CD1c-positive myeloid dendritic cell (primary cell): Measurements from ENCODE around the gene CORO2B.
A peak's percentile ranks its signal among the peaks of the same experiment; 100 is the strongest.

Experiments used
- DNase-seq: peaks from one replicate; pipeline ENCODE4 v3.0.0-alpha.2; 2016; ENCODE audit errors: extremely low spot score

Gene CORO2B

DNA sequence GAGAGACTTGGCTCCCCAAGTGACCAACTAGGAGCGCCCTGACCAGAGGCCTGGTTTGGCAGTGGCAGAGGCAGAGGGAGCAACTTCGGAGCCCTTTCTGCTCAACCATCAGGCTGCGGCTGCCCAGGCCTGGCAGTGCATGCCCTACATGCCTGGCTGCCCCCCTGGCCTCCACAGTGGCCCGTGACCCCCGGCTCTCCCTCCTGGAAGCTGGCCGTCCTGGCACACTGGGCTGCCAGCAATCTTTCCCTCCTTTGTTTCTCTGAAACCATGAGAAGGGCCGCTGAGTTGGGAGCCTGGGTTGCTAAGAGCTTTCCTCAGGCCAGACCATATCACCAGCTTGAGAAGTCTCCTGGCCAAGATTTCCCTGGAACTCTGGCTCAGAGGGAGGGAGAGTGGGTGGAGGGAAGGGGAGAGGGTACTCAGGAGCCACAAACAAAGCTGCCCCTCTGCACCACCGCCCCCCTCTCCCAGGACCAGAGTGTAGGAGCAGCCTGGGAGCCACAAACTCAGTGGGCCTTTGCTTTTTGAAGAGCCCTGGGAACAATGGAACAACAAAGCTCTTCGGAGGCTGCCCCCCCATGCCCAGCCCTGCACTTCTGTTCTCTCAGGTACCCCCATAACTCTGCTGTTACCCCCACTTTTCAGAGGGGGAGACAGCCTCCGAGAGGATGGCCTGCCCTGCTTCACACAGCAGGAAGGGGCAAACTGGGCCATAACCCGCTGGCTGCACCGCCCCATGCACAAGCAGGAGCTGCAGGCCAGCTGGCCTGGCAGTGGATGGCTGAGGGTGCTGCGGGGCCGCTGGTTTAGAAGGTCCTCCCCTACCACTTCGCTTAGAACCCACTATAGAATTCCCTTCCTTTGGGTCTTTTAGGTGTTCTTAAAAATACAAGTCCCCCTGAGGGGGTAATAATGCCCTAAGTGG, 11.3 kb downstream of the CORO2B start:
- DNase-seq, result no peak

DNA sequence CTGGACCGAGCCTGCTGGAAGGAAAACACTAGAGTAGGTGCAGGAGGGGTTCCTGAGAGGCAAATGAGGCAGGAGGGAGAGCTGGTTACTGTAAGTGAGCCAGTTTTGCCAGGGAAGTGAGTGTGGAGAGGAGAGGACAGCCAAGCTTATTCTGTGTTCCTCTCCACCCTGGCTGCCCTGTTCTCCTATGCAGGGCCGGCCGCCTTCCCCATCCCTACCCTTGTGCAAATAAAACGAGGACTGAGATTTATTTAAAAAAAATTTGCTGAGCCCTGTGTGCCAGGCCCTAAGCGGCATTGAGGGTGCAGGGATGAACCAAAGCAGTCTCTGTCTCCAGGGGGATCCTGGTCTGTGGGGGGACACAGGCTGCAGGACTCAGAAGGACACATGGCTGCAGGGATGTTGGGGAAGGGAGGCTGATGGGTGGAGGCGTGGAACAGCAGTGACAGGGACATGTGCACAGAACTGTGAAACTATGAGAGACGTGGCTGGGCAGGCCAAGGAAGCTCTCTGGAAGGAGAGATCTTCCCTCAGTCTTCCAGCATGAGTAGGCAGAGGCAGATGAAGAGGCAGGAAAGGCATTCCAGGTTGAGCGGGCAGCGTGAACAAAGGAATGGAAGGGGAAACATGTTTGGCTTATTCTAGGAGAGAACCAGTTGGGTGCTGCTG, 12.1 kb downstream of the CORO2B start:
- DNase-seq, result no peak

DNA sequence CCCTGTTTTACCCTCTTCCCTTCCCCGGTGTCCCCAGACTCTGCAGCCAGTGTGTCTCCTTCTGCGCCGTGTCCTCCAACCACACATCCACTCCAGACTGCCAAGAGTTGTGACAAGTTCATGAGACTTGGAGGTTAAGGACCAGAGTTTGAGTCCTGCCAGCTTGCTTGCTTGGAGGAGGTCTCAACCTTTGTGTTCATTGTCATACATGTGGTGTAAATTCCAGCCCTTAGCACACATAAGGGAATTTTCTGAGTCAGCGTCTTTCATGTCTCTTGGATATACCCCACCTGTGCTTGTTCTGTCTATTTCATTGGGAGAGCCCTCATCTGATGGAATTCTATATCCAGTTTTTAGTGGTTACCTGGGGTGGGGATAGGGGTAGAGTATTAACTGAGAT, 13.3 kb downstream of the CORO2B start:
- DNase-seq, result no peak

DNA sequence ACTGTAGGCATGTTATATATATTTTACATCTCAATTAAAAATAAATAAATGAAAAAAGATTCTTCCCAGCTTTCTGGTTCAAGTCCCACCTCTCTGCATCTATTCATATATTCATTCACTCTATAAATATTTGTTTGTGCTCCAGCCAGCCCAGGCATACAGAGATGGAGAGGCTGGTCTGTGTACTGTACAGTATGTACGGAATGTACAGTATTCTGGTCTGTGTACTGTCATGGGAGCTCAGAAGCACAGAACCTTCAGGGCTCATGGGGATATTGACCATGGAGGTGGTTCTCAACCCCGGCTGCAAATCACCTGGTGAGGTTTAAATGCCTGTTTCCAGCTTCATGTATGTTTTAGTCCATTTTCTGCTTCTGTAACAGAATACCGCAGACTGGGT, 13.8 kb downstream of the CORO2B start:
- DNase-seq, result no peak

DNA sequence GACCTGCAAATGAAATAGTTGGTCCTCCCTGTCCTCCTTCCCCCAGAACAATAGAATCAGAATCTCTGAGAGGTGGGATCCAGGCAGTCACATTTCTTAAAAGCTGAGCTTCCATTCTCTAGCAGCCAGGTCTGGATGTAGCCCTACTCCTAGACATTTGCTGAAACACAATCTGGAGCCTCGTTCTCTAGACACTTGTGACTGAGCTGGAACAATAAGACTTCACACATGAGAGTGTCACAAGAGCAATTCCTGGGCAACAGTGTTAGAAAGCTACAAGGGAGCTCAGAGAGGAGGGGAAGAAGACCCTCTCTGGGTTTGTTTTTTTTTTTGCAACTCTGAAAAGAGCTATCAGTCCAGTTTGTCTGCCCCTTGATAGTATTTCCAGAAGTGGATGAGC, 14.5 kb downstream of the CORO2B start:
- no peak for DNase-seq

DNA sequence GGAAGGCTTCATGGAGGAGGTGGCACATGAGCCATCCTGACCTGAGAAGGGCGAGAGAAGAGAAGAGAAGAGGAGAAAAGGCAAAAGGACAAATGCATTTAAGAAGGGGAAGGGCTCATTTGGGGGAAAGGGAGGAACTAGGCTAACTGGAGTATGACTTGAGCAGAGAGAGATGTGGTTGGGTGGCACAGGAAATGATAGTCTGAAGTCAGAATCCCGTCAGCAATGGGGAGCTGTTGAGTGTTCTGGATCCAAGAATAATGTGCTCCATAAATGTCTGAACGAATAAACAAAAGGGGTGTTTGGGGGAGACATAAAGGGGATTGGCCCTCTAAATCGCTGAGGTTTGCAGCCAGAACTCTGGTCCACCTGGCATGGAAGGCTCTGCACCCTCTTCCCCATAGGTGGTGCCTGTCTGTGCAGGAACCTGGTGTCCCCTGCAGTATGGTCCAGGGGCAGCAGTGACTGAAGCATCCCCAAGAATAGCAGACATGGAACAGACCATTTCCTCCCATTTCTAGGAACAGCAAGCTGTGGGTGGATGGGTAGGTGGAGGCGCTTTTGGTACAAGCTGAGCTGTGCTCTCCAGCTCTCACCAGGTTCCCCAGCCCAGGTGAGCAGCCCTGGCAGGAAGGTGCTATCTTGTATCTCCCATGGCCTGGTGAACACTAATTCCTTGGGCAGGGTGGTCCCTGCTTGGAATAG, 15.2 kb downstream of the CORO2B start:
- no peak for DNase-seq

DNA sequence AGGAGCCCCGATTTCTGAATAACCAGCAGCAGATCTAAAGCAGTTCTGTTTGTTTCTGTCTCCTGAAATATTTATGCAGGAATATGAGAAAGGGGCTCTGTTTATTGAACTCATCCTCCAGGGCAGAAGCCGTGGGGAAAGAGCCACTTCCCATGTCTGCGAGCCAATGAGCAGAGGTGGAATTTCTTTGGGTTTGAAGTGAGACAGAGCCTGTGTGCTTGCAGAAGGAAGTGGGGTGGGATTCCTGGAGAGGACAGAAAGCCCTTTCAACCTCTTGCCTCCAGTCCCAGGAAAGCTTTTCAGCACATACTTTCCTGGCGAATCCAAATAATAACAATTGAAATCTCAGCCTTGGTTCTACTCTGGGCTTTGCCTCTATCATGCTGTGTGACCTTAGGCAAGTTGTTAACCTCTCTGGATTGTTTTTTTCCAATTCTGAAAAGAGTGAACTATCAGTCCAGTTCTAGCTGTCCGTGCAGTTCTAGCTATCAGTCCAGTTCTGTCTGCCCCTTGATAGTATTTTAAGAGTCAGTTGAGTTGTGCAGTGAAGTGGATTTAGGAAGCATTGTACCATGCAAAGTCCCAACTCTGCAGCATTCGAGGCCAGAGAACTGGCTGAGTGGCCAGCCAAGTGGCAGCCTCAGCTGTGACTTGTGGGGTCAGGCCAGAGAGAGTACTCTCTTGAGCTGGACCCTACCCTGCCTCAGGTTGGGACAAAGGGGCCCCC, 15.9 kb downstream of the CORO2B start:
- no peak for DNase-seq

DNA sequence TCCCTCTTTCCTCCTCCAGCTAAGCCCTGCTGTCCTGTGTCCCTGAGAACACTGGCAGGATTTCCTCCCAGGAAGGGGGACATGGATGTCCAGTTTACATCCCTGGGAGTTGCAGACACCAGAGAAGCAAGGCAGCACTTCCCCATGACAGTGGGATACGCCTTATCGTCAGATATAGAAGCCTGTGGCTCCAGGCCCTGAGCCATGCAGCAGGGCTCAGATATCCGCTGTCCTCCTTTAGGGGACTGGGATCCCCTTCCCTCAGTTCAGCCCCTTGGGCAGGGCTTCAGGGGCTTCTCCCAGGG, 16.4 kb downstream of the CORO2B start:
- DNase-seq, result no peak

DNA sequence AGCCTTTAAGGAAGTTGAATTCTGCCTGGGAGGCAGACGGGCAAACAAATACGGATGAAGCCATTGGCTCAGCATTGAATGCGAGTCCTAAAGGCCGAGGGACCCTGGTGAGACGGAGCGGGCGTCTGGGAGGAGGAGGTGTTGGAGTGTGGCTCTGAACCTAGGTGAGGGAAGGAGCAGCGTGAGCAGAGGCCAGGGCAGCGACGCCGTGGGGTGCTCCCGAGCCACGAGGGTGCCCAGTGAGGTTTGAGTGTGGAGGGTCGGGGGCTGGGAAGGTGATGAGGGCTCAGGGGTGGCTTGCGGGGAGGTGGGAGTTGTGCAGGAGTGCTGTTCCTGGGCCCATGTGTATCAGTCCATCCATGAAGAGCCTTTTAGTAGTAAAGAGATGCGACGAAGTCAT, 17.0 kb downstream of the CORO2B start:
- DNase-seq, result no peak

DNA sequence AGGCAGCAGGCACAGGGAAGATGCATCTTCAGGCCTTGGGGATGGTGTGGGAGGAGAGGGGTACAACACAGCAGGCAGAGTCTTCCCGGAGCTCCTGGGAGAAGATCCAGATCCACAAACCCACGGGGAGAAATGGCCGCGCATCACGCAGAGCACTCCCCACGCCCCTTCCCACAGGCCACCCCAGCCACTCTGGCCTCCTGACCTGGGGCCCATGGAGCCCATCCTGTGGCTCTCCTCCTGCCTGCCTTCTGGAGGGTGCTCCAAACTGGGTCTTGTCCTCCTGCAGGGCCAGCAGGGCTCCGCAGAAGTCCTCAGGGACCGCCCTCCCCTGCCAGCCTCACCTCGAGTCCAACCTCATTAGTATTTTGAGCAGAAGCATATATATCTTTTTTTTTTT, 17.9 kb downstream of the CORO2B start:
- no peak for DNase-seq

DNA sequence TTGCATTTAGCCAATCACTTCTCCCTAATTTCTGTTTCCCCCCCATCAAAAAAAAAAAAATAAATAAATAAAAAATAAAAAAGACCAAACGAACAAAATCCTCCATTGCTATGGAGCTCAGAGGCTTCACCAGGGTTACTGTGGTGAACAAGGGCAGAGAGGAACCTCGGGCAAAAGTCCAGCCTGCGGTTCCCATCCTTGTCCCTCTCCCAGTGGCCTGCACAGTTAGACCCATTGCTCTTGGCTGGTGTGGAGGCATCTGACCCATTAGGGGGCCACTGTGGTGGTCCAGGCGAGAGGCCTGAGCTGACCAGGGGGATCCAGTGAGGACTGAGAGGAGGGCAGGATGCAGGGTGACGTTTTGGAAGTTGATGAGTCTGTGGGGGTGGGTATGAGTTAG, 18.8 kb downstream of the CORO2B start:
- DNase-seq, result no peak

DNA sequence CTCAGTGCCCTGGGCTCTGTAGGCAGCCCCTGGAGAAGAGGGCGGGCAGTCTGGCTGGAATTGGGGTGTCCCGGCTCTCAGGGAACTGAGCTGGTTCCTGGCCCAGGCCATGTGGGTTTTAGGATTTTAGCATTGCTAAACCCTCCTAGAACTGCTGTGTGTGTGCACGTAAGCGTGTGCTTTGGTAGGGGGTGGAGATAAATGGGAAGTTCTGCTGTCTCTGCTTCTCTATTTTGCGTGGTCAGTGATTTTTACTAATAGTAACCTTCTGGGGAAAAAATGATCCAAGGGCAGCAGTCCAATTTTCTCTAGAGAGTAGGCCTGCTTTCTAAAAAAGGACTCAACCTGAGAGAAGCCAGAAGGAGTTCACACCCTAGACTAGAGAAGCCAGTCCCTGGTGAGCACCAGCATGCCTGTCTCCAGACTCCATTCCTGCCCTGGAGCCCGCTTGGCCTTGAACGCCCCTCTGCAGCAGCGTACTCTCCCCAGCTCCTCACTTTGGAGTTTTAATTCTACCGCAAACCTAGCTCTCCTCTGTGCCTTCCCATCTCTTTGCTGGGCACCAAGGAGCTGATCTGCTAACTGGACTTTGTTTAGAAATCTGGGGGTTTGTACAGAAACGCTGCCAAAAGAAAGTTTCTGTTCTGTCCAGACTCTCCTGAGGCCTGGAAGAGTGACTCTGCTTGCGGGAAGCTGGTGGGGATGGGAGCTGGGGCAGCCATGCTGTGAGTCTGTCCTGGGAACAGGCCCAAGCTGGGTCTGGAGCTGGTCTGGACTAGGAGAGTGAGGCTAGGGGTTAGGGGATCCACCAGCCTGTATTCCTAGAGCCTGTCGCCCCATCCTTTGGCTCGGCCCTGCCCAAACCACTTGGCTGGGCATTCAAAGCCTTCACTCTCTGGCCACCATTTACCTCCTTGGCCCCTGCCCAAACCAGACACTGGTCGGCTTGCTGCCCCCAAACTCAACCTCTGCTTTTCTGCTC, 19.7 kb downstream of the CORO2B start:
- peak; percentile 54 for DNase-seq

DNA sequence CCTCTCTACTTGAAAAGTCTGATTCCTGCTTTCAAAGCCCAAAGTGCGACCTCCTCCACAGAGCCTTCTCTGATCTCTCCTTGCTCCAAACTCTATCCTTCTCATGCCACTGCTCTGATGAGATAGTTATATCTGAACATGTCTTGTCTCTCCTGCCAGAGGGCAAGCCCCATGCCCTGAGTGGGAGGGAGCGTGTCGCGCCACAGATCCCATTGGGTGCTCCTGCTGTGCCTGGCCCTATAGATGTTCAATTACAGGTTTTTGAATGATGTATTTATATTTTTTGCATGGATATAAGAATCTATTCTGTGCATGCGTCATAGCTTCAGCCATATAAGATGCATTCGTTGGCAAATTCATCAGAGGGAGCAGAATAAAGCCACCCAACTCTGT, 20.4 kb downstream of the CORO2B start:
- no peak for DNase-seq

DNA sequence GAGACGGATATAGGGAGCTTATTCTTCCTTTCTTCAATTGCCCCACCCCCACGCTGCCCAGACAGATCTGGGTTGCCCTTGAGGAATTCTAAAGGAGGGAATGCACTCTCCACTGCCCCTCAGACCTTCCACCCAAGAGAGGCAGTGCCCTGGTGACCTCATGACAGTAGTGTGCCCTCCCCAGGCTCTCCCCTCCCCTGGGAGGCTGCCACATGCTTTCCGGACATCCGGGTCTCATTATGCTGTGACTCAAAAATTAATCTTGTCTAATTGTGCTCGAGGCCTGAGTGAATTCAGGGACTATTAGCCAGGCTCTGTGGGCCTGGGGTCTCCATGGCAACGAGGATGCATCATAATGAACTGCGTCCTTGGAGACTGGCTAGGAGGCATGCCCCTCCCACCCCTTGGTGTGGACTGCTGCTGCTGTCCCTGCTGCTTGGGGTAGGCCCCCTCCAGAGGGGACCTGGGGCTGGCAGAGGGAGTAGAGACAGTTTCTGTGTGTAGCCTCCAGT, 20.8 kb downstream of the CORO2B start:
- no peak for DNase-seq

DNA sequence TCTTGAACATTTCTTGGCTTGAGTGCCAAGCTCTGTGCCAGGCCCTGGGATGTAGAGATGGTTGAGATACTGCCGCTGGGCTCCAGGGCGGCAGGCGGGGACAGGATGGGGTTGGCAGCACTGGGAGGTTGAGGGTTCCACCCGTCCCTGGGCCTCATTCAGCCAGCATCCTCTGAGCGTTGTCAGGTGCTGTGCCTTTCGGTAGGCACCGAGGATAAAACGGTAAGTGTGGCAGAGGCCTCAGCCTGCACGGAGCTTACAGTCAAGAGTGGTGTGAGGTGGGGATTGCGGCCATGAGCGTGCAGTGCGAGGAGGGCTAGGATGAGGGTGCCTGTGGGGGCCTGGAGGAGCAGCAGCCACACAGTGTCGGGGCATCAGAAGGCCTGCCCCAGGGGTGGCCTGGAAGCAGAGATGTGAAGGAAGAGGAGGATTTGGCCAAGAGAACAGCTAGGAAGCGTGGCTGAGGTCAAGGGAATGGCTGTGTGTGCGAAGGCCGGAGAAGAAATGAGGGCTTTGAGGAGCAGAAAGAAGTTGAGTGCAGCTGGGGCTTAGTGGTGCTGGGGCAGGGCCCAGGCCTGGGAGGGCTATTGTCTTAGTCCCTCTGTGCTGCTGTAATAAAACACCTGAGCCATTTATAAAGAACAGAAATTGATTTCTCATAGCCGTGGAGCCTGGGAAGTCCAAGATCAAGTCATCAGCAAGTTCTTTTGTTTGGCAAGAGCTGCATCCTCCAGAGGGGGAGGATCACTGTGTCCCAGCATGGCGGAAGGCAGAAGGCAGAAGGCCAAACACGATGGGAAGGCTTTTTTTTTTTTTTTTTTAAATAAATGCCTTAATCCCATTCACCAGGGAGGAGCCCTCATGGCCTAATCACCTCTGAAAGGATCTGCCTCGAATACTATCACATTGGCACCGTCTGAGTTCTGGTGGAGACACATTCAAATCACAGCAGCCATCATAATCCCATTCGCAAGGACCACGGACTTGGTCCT, 22.7 kb downstream of the CORO2B start:
- no peak for DNase-seq

DNA sequence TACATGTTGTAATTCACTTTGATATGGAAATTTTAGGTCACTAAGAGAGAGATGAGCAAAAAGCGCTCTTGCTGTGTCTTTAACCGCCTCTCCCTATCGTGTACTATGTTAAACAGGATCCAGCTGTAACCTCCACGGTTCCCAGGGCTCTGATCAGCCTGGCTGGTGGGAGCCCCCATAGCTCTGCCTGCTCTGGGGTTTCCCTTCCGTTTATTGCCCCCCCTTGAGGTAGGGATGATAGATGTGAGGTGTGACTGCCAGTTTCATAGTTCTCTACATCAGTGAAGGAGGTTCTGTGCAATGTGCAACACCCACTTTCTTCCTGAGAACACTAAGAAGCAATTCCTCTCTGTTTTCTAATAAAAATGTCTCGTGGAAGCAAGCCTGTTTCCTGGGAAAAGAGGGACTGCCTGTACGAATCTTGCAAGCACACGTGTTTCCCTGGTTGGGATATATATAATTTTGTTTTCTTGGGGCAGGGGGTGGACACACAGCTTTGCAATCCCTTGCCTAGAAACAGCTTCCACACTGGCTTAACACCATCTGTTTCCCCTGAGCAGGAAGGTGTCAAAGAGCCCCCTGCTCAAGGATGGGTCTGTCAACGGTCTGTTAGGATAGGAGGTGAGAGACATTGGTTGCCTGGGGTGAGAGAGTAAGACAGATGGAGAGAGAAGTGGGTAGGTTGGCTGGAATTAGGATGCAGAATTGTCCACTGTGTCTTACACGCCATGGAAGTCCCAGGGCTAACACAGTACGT, 23.8 kb downstream of the CORO2B start:
- DNase-seq, result no peak

DNA sequence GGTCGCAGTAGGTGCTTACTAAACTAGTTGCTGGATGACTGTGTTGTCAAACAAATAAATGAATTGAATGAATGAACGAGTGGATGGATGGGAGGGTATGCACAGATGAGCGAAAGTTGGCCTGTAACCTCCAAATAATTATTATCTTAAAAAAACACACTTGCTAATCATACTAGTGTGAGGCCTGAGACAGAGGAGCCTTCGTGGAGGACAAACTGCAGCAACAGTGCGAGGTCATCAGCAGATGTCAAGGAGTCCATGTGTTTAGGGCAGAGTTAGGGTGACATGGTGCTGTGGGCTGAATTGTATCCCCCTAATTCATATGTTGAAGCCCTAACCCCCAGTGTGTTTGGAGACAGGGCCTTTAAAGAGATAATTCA, 24.4 kb downstream of the CORO2B start:
- no peak for DNase-seq

DNA sequence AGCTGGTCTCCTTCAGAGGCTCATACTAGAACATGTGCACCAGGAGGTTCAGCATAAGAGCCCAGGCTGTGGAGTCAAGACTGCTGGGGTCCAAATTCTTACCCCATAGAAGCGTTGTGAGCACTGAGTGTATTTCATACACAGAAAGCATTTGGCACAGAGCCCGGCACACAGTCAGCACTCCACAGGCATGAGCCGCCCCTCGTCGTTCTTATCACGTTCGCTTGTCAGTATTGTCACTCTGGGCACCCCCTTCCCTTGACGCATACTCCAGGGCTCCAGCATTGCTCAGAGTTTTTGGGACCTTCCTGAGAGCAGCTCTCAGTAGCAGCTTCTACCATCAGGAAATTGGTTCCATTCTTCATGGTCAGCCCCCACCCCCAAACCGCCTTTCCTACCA, 25.2 kb downstream of the CORO2B start:
- no peak for DNase-seq
